ENCODE results near the gene PIGBOS1. TPM values are rescaled to one million over a fixed set of nuclear protein-coding genes. Genes with fewer than 3 reads are reported as not detected.

Gene PIGBOS1
- total and polyA plus RNA-seq, 9 of the 15 experiments (the other 6 are each of a cell fraction or from before 2014, with no cell fraction given) = 25.2 to 76.2 (median 46.0) TPM

- TF ChIP-seq HCFC1 (IDR thresholded peaks at IDR 0.05; ENCODE audit: low read depth, low read length) (no peak), ZFX (CRISPR knock-in tag; IDR thresholded peaks at IDR 0.05) (no peak), CAMTA2 (CRISPR knock-in tag; conservative IDR thresholded peaks at IDR 0.05) (no peak), SETDB1 (IDR thresholded peaks at IDR 0.05; ENCODE audit: low read length) (no peak), NR4A1 (CRISPR knock-in tag; IDR thresholded peaks at IDR 0.05) (no peak), NR4A1 (tag; IDR thresholded peaks at IDR 0.05) (no peak), XRCC4 (IDR thresholded peaks at IDR 0.05; ENCODE audit: extremely low read depth, insufficient read depth, insufficient read length) (no peak), CREM (IDR thresholded peaks at IDR 0.05; ENCODE audit: low read depth) (0 out of 2 replicates have a peak, but pooled peaks have one; percentile 24), ZNF217 (CRISPR knock-in tag; IDR thresholded peaks at IDR 0.05) (no peak), POLR3A (IDR thresholded peaks at IDR 0.05; ENCODE audit: borderline replicate concordance, extremely low read depth, insufficient read depth, insufficient read length) (no peak), DMBX1 (CRISPR knock-in tag; IDR thresholded peaks at IDR 0.05; ENCODE audit: borderline replicate concordance) (no peak), BMI1 (IDR thresholded peaks at IDR 0.05; ENCODE audit: low read length) (no peak), CBFB (CRISPR knock-in tag; IDR thresholded peaks at IDR 0.05) (peak; percentile 50; the same call in 1 of the 2 replicates), PHB (CRISPR knock-in tag; IDR thresholded peaks at IDR 0.05) (no peak), NONO (IDR thresholded peaks at IDR 0.05; ENCODE audit: low read depth in 2 of 2, low read length in 1 of 2) (no peak), FOXA1 (IDR thresholded peaks at IDR 0.05; ENCODE audit: borderline replicate concordance) (no peak), RBM34 (IDR thresholded peaks at IDR 0.05; ENCODE audit: borderline replicate concordance, insufficient read depth, low read length) (no peak), NFIX (CRISPR knock-in tag; IDR thresholded peaks at IDR 0.05; ENCODE audit: low read depth) (no peak), DIDO1 (tag; IDR thresholded peaks at IDR 0.05; ENCODE audit: low read depth) (no peak), MECOM (CRISPR knock-in tag; IDR thresholded peaks at IDR 0.05) (no peak), RNF2 (IDR thresholded peaks at IDR 0.05) (peak; percentile 36; the same call in 1 of the 2 replicates), ZFPM2 (CRISPR knock-in tag; IDR thresholded peaks at IDR 0.05) (no peak), BRD4 (IDR thresholded peaks at IDR 0.05) (no peak), ZNF589 (CRISPR knock-in tag; IDR thresholded peaks at IDR 0.05; ENCODE audit: low read depth) (peak; percentile 50), ZNF324 (CRISPR knock-in tag; IDR thresholded peaks at IDR 0.05) (no peak), CBFA2T2 (conservative IDR thresholded peaks at IDR 0.05) (no peak; the same call in 1 of the 2 replicates), FOS (IDR thresholded peaks at IDR 0.05; ENCODE audit: extremely low read depth, insufficient read length) (peak; percentile 58), ZNF699 (CRISPR knock-in tag; IDR thresholded peaks at IDR 0.05; ENCODE audit: insufficient replicate concordance) (no peak), E2F3 (CRISPR knock-in tag; IDR thresholded peaks at IDR 0.05) (no peak), CBX8 (IDR thresholded peaks at IDR 0.05; ENCODE audit: borderline replicate concordance, extremely low read depth, low read depth, low read length, poor library complexity, severe bottlenecking) (no peak), SAFB2 (IDR thresholded peaks at IDR 0.05; ENCODE audit: borderline replicate concordance, low read depth, low read length, severe bottlenecking) (no peak)
- TF ChIP-seq, protein P1, sequence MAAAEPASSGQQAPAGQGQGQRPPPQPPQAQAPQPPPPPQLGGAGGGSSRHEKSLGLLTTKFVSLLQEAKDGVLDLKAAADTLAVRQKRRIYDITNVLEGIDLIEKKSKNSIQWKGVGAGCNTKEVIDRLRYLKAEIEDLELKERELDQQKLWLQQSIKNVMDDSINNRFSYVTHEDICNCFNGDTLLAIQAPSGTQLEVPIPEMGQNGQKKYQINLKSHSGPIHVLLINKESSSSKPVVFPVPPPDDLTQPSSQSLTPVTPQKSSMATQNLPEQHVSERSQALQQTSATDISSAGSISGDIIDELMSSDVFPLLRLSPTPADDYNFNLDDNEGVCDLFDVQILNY (CRISPR knock-in tag; IDR thresholded peaks at IDR 0.05) = no peak
Measured at GRCh38 chr15:55282284-55282833, 36.6 kb downstream of the PIGBOS1 start (continued).
